Measurements from ENCODE around the gene TYRP1. TPM values are rescaled to one million over a fixed set of nuclear protein-coding genes. Genes with fewer than 3 reads are reported as not detected.

Gene TYRP1
- total RNA-seq, 6 experiments from 2014 or later = not detected

- intact Hi-C loops (cut with DNase I) = no loop called here
- no peaks in the 10 kb centered on the region for H3K4me1 ChIP-seq
- H3K4me3 ChIP-seq = no peak overlapping the region
- TF ChIP-seq, protein P1, sequence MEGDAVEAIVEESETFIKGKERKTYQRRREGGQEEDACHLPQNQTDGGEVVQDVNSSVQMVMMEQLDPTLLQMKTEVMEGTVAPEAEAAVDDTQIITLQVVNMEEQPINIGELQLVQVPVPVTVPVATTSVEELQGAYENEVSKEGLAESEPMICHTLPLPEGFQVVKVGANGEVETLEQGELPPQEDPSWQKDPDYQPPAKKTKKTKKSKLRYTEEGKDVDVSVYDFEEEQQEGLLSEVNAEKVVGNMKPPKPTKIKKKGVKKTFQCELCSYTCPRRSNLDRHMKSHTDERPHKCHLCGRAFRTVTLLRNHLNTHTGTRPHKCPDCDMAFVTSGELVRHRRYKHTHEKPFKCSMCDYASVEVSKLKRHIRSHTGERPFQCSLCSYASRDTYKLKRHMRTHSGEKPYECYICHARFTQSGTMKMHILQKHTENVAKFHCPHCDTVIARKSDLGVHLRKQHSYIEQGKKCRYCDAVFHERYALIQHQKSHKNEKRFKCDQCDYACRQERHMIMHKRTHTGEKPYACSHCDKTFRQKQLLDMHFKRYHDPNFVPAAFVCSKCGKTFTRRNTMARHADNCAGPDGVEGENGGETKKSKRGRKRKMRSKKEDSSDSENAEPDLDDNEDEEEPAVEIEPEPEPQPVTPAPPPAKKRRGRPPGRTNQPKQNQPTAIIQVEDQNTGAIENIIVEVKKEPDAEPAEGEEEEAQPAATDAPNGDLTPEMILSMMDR (IDR thresholded peaks at IDR 0.05) = no peak
- TF ChIP-seq POLR2A (IDR thresholded peaks at IDR 0.05) = no peak
- no peaks in the 10 kb centered on the region for H3K36me3 ChIP-seq
- H3K27me3 ChIP-seq = no peaks in the 10 kb centered on the region
- no peaks in the 10 kb centered on the region for H3K9me3 ChIP-seq
- ATAC-seq (peak in 1 of 4 donors; percentile 66), DNase-seq (no peak)
- 13% methylated on average over 1 of the region's 1 CpG for WGBS (ENCODE audit: insufficient coverage, low coverage, low lambda C conversion rate, missing lambda C conversion rate)
- H3K27ac ChIP-seq = no peak overlapping the region
These were observed 12.7 kb downstream of the TYRP1 start for GRCh38 chr9:12705738-12706391.

DNA sequence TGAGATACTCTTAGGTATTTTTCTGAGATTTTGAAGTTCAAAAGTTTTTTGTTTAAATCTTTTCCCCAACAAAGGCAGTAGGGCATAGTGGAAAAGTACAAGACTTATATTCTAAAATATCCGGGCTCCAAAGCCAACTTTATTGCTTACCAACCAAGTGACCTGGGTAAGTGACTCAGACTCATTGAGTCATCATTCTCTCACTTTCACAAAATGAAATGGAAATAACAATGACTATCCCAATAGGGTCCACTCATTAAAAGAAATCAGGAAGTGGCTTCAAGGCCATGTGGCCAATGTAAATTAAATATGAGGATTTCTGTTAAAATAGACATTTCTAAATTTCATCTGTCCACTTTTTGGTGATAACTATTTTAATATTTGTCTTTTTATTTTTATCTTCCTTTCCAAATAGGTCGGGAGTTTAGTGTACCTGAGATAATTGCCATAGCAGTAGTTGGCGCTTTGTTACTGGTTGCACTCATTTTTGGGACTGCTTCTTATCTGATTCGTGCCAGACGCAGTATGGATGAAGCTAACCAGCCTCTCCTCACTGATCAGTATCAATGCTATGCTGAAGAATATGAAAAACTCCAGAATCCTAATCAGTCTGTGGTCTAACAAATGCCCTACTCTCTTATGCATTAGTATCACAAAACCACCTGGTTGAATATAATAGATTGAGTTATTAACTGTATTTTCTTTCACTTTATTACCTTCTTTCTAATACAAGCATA, 15.5 kb downstream of the TYRP1 start:
- ATAC-seq (peak in 1 of 4 donors; percentile 82), DNase-seq (no peak)
- no peaks in the 10 kb centered on the region for H3K36me3 ChIP-seq
- TF ChIP-seq POLR2A (IDR thresholded peaks at IDR 0.05) = no peak
- TF ChIP-seq, protein P1 (IDR thresholded peaks at IDR 0.05) = no peak
- H3K27me3 ChIP-seq = no peaks in the 10 kb centered on the region
- no peak overlapping the region for H3K27ac ChIP-seq
- intact Hi-C loops (cut with DNase I) = no loop called here
- H3K4me1 ChIP-seq = no peaks in the 10 kb centered on the region
- WGBS (ENCODE audit: insufficient coverage, low coverage, low lambda C conversion rate, missing lambda C conversion rate) = 82% methylated on average over 5 of the region's 5 CpGs
- no peaks in the 10 kb centered on the region for H3K9me3 ChIP-seq
- H3K4me3 ChIP-seq = no peak overlapping the region

DNA sequence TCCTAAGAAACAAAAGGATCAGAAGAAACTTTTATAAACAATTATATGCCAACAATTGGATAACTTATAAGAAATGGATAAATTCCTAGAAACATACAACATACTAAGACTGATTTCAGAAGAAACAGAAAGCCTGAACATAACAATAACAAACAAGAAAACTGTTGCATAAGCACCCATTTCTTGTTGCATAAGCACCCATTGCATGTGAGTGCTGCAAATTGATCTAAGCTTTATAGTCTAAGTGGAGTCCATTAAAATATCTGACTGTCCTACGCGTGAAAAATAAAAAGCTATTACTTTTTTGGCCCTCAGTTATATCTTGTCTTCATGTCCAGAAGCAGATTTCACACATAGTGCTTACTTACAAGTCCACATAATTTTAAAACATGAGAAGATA, 19.3 kb downstream of the TYRP1 start:
- no peak for TF ChIP-seq POLR2A (IDR thresholded peaks at IDR 0.05)
- TF ChIP-seq, protein P1 (IDR thresholded peaks at IDR 0.05) = no peak
- no peak overlapping the region for H3K27ac ChIP-seq
- H3K36me3 ChIP-seq = no peaks in the 10 kb centered on the region
- intact Hi-C loops (cut with DNase I) = loop anchor here in 1 of 2 donors (10.0 kb wide), 1 partner anchor 282 kb away; no protein-coding TSS in a partner anchor
- no peak overlapping the region for H3K4me3 ChIP-seq
- H3K4me1 ChIP-seq = no peaks in the 10 kb centered on the region
- 62% methylated on average over 2 of the region's 2 CpGs for WGBS (ENCODE audit: insufficient coverage, low coverage, low lambda C conversion rate, missing lambda C conversion rate)
- no peak for DNase-seq
- ATAC-seq = peak in 1 of 4 donors; percentile 28
- no peaks in the 10 kb centered on the region for H3K9me3 ChIP-seq
- H3K27me3 ChIP-seq = no peaks in the 10 kb centered on the region

- ATAC-seq = no peak
- TF ChIP-seq, protein P1 (IDR thresholded peaks at IDR 0.05) = no peak
- TF ChIP-seq POLR2A (IDR thresholded peaks at IDR 0.05) = no peak
- Histone ChIP-seq H3K27ac (no peak overlapping the region), H3K27me3 (no peaks in the 10 kb centered on the region), H3K9me3 (no peaks in the 10 kb centered on the region), H3K4me3 (no peak overlapping the region), H3K36me3 (no peaks in the 10 kb centered on the region), H3K4me1 (no peaks in the 10 kb centered on the region)
- 65% methylated on average over 3 of the region's 3 CpGs for WGBS (ENCODE audit: insufficient coverage, low coverage, low lambda C conversion rate, missing lambda C conversion rate)
- intact Hi-C loops (cut with DNase I) = loop anchor here in 1 of 2 donors (10.0 kb wide), 1 partner anchor 280 kb away; no protein-coding TSS in a partner anchor
- DNase-seq = no peak
These were observed 22.1 kb downstream of the TYRP1 start for GRCh38 chr9:12715268-12715667.
